WTC11 (cell line): Measurements from ENCODE around the gene GAS2L3. TPM values are rescaled to one million over a fixed set of nuclear protein-coding genes. Genes with fewer than 3 reads are reported as not detected.

Source experiments
- ATAC-seq: fragments of 200-7000 bp; cut with Tn5 transposase; 2 replicates; pipeline ENCODE4 v1.10.0; 2021; ENCODE audit warnings: mild to moderate bottlenecking, moderate library complexity
- CTCF ChIA-PET: fragments of 300-600 bp; sonication (Branson Sonifier 250); formaldehyde crosslinking; loops from one replicate; lab custom pipeline; 2021; ENCODE audit warnings: antibody characterized with exemption; lab: Charles Lee
- POLR2A ChIA-PET: fragments of 350-600 bp; sonication (Branson Sonifier 250); formaldehyde crosslinking; loops from one replicate; lab custom pipeline; 2021; ENCODE audit warnings: antibody characterized with exemption; lab: Charles Lee
- DNase-seq: peaks from one replicate; pipeline ENCODE4 v3.0.0; 2021; ENCODE audit warnings: low spot score
- H3K27ac Mint-ChIP-seq: 2 replicates; pipeline ENCODE4 v1.8.0; 2021; ENCODE audit warnings: mixed read lengths
- H3K27me3 Mint-ChIP-seq: 2 replicates; pipeline ENCODE4 v1.8.0; 2021; ENCODE audit warnings: low read depth, mild to moderate bottlenecking, moderate library complexity, mixed read lengths
- H3K36me3 Mint-ChIP-seq: 2 replicates; pipeline ENCODE4 v1.8.0; 2021; ENCODE audit warnings: mixed read lengths
- H3K4me1 Mint-ChIP-seq: 2 replicates; pipeline ENCODE4 v1.8.0; 2022; ENCODE audit warnings: mixed read lengths
- H3K4me3 Mint-ChIP-seq: 2 replicates; pipeline ENCODE4 v1.8.0; 2021; ENCODE audit warnings: mild to moderate bottlenecking, moderate library complexity, mixed read lengths
- H3K9me3 Mint-ChIP-seq: 2 replicates; pipeline ENCODE4 v1.8.0; 2021; ENCODE audit warnings: mixed read lengths
- NR3C1 ChIP-seq: sonication (generic); formaldehyde crosslinking; conservative IDR thresholded peaks from 2 replicates; pipeline ENCODE4 v1.8.1; 2023; ENCODE audit warnings: low read depth, mild to moderate bottlenecking, missing genetic modification reagents
- OVOL2 ChIP-seq: fragments of 250-450 bp; sonication (Bioruptor Pico); IDR thresholded peaks from 2 replicates; pipeline ENCODE4 v1.9.0; 2021; ENCODE audit warnings: mild to moderate bottlenecking, borderline replicate concordance
- RELA ChIP-seq: sonication (generic); formaldehyde crosslinking; IDR thresholded peaks from 2 replicates; pipeline ENCODE4 v1.8.1; 2022; ENCODE audit warnings: missing genetic modification reagents, mild to moderate bottlenecking, borderline replicate concordance
- RORB ChIP-seq: fragments of 250-450 bp; sonication (Bioruptor Pico); IDR thresholded peaks from 2 replicates; pipeline ENCODE4 v1.9.0; 2021; ENCODE audit warnings: mild to moderate bottlenecking
- SMAD3 ChIP-seq: sonication (generic); formaldehyde crosslinking; IDR thresholded peaks from 2 replicates; pipeline ENCODE4 v1.8.0; 2022; ENCODE audit warnings: missing genetic modification reagents, mild to moderate bottlenecking, borderline replicate concordance
- SP1 ChIP-seq: sonication (generic); formaldehyde crosslinking; conservative IDR thresholded peaks from 2 replicates; pipeline ENCODE4 v1.8.1; 2022; ENCODE audit warnings: missing genetic modification reagents
- ZNF263 ChIP-seq: sonication (generic); formaldehyde crosslinking; IDR thresholded peaks from 2 replicates; pipeline ENCODE4 v1.8.1; 2022; ENCODE audit warnings: low read depth, mild to moderate bottlenecking, moderate library complexity, missing genetic modification reagents
- total RNA-seq: library from RNA; stranded (reverse); gene quantifications from 3 replicates; pipeline ENCODE4 v1.2.3, GENCODE V29; 2021
- TF ChIP-seq, protein P1 (sequence below): sonication (generic); formaldehyde crosslinking; IDR thresholded peaks from 2 replicates; pipeline ENCODE4 v1.8.1; 2022; ENCODE audit warnings: low read depth, missing genetic modification reagents, borderline replicate concordance
- TF ChIP-seq, protein P2 (sequence below): fragments of 250-450 bp; sonication (Bioruptor Pico); IDR thresholded peaks from 2 replicates; pipeline ENCODE4 v1.8.0; 2021; ENCODE audit warnings: mild to moderate bottlenecking
- TF ChIP-seq, protein P3 (sequence below): sonication (generic); formaldehyde crosslinking; IDR thresholded peaks from 2 replicates; pipeline ENCODE4 v1.8.1; 2023; ENCODE audit warnings: mild to moderate bottlenecking, missing genetic modification reagents, moderate library complexity
- TF ChIP-seq, protein P4 (sequence below): sonication (generic); formaldehyde crosslinking; IDR thresholded peaks from 2 replicates; pipeline ENCODE4 v1.8.0; 2022; ENCODE audit warnings: mild to moderate bottlenecking, missing genetic modification reagents
- TF ChIP-seq, protein P5 (sequence below): fragments of 200-600 bp; IDR thresholded peaks from 2 replicates; pipeline ENCODE4 v1.8.0; 2022; ENCODE audit warnings: antibody characterized with exemption
- TF ChIP-seq, protein P6 (sequence below): sonication (generic); formaldehyde crosslinking; IDR thresholded peaks from 2 replicates; pipeline ENCODE4 v1.8.0; 2023; ENCODE audit warnings: missing genetic modification reagents, mild to moderate bottlenecking, borderline replicate concordance
- TF ChIP-seq, protein P7 (sequence below): sonication (generic); formaldehyde crosslinking; conservative IDR thresholded peaks from 2 replicates; pipeline ENCODE4 v1.8.1; 2023; ENCODE audit warnings: mild to moderate bottlenecking, low read depth, missing genetic modification reagents, moderate library complexity

The GAS2L3 gene
- total RNA-seq, 1 experiment from 2014 or later: 14.8 TPM

DNA sequence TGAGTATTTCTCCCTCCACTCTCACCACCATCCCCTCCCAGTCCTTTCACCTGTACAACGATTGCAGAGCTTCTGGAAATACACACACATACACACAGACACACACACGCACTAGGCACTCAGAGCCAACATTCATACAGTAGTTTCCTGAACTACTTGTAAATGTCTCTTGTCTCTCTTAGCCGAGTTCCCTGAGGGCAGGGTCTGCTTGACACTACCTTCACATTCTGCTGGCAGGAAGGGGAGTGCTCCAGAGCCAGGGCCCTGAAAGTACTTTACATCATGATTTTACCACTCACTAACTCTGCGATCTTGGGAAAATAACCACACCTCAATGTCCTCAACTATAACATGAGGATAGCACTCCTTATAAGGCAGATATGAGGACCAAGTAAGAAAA lies 82.7 kb downstream of the GAS2L3 start (continued):
- TF ChIP-seq, protein P1, sequence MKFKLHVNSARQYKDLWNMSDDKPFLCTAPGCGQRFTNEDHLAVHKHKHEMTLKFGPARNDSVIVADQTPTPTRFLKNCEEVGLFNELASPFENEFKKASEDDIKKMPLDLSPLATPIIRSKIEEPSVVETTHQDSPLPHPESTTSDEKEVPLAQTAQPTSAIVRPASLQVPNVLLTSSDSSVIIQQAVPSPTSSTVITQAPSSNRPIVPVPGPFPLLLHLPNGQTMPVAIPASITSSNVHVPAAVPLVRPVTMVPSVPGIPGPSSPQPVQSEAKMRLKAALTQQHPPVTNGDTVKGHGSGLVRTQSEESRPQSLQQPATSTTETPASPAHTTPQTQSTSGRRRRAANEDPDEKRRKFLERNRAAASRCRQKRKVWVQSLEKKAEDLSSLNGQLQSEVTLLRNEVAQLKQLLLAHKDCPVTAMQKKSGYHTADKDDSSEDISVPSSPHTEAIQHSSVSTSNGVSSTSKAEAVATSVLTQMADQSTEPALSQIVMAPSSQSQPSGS (CRISPR knock-in tag): no peak
- TF ChIP-seq, protein P2, sequence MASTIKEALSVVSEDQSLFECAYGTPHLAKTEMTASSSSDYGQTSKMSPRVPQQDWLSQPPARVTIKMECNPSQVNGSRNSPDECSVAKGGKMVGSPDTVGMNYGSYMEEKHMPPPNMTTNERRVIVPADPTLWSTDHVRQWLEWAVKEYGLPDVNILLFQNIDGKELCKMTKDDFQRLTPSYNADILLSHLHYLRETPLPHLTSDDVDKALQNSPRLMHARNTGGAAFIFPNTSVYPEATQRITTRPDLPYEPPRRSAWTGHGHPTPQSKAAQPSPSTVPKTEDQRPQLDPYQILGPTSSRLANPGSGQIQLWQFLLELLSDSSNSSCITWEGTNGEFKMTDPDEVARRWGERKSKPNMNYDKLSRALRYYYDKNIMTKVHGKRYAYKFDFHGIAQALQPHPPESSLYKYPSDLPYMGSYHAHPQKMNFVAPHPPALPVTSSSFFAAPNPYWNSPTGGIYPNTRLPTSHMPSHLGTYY (CRISPR knock-in tag): no peak
- TF ChIP-seq, protein P3, sequence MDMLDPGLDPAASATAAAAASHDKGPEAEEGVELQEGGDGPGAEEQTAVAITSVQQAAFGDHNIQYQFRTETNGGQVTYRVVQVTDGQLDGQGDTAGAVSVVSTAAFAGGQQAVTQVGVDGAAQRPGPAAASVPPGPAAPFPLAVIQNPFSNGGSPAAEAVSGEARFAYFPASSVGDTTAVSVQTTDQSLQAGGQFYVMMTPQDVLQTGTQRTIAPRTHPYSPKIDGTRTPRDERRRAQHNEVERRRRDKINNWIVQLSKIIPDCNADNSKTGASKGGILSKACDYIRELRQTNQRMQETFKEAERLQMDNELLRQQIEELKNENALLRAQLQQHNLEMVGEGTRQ (CRISPR knock-in tag): no peak
- no peak for TF ChIP-seq SP1
- TF ChIP-seq, protein P4, sequence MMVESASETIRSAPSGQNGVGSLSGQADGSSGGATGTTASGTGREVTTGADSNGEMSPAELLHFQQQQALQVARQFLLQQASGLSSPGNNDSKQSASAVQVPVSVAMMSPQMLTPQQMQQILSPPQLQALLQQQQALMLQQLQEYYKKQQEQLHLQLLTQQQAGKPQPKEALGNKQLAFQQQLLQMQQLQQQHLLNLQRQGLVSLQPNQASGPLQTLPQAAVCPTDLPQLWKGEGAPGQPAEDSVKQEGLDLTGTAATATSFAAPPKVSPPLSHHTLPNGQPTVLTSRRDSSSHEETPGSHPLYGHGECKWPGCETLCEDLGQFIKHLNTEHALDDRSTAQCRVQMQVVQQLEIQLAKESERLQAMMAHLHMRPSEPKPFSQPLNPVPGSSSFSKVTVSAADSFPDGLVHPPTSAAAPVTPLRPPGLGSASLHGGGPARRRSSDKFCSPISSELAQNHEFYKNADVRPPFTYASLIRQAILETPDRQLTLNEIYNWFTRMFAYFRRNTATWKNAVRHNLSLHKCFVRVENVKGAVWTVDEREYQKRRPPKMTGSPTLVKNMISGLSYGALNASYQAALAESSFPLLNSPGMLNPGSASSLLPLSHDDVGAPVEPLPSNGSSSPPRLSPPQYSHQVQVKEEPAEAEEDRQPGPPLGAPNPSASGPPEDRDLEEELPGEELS (CRISPR knock-in tag): no peak
- TF ChIP-seq, all 79 proteins: peak for 0

DNA sequence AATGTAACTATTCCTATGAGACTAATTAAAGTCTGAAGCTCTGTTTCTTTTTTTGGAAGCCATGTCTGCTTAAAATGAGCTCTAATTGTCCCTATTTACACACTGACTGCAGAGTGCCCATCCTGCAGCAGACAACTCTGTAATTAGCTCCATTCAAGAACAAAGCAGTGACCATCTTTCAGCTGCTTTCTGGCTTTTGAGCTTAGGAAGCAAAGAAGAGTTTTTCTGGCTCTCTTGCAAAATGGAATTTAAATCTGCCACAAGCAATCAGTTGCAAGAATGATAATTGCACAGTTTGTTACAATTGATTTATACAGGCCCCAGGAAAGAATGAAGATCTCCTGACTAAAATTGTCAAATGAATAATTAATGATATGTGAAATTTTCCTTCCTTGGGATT lies 83.4 kb downstream of the GAS2L3 start:
- ATAC-seq: no peak
- Mint-ChIP-seq H3K4me3 (no peak overlapping the region), H3K27ac (no peak overlapping the region)
- CTCF ChIA-PET: interaction anchor here (0.5 to 1.4 kb wide), 3 partner anchors 12 to 306 kb away, joined by 6 to 9 read pairs (median 9); no protein-coding TSS in a partner anchor
- TF ChIP-seq OVOL2 (CRISPR knock-in tag): no peak
- no peak for TF ChIP-seq RELA
- TF ChIP-seq, protein P5, sequence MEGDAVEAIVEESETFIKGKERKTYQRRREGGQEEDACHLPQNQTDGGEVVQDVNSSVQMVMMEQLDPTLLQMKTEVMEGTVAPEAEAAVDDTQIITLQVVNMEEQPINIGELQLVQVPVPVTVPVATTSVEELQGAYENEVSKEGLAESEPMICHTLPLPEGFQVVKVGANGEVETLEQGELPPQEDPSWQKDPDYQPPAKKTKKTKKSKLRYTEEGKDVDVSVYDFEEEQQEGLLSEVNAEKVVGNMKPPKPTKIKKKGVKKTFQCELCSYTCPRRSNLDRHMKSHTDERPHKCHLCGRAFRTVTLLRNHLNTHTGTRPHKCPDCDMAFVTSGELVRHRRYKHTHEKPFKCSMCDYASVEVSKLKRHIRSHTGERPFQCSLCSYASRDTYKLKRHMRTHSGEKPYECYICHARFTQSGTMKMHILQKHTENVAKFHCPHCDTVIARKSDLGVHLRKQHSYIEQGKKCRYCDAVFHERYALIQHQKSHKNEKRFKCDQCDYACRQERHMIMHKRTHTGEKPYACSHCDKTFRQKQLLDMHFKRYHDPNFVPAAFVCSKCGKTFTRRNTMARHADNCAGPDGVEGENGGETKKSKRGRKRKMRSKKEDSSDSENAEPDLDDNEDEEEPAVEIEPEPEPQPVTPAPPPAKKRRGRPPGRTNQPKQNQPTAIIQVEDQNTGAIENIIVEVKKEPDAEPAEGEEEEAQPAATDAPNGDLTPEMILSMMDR: no peak
- TF ChIP-seq, protein P6, sequence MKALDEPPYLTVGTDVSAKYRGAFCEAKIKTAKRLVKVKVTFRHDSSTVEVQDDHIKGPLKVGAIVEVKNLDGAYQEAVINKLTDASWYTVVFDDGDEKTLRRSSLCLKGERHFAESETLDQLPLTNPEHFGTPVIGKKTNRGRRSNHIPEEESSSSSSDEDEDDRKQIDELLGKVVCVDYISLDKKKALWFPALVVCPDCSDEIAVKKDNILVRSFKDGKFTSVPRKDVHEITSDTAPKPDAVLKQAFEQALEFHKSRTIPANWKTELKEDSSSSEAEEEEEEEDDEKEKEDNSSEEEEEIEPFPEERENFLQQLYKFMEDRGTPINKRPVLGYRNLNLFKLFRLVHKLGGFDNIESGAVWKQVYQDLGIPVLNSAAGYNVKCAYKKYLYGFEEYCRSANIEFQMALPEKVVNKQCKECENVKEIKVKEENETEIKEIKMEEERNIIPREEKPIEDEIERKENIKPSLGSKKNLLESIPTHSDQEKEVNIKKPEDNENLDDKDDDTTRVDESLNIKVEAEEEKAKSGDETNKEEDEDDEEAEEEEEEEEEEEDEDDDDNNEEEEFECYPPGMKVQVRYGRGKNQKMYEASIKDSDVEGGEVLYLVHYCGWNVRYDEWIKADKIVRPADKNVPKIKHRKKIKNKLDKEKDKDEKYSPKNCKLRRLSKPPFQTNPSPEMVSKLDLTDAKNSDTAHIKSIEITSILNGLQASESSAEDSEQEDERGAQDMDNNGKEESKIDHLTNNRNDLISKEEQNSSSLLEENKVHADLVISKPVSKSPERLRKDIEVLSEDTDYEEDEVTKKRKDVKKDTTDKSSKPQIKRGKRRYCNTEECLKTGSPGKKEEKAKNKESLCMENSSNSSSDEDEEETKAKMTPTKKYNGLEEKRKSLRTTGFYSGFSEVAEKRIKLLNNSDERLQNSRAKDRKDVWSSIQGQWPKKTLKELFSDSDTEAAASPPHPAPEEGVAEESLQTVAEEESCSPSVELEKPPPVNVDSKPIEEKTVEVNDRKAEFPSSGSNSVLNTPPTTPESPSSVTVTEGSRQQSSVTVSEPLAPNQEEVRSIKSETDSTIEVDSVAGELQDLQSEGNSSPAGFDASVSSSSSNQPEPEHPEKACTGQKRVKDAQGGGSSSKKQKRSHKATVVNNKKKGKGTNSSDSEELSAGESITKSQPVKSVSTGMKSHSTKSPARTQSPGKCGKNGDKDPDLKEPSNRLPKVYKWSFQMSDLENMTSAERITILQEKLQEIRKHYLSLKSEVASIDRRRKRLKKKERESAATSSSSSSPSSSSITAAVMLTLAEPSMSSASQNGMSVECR (CRISPR knock-in tag): no peak
- TF ChIP-seq, protein P7, sequence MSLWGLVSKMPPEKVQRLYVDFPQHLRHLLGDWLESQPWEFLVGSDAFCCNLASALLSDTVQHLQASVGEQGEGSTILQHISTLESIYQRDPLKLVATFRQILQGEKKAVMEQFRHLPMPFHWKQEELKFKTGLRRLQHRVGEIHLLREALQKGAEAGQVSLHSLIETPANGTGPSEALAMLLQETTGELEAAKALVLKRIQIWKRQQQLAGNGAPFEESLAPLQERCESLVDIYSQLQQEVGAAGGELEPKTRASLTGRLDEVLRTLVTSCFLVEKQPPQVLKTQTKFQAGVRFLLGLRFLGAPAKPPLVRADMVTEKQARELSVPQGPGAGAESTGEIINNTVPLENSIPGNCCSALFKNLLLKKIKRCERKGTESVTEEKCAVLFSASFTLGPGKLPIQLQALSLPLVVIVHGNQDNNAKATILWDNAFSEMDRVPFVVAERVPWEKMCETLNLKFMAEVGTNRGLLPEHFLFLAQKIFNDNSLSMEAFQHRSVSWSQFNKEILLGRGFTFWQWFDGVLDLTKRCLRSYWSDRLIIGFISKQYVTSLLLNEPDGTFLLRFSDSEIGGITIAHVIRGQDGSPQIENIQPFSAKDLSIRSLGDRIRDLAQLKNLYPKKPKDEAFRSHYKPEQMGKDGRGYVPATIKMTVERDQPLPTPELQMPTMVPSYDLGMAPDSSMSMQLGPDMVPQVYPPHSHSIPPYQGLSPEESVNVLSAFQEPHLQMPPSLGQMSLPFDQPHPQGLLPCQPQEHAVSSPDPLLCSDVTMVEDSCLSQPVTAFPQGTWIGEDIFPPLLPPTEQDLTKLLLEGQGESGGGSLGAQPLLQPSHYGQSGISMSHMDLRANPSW (CRISPR knock-in tag): no peak
- TF ChIP-seq ZNF263 (CRISPR knock-in tag): no peak
- no peak for TF ChIP-seq SMAD3 (CRISPR knock-in tag)
- no peak for TF ChIP-seq NR3C1 (CRISPR knock-in tag)
- no peak for TF ChIP-seq RORB (CRISPR knock-in tag)
- TF ChIP-seq, all 79 proteins: peak for 0
- POLR2A ChIA-PET: no interaction called here
- no peaks in the 10 kb centered on the region; the same call in 1 of the 2 replicates for H3K36me3 Mint-ChIP-seq
- peaks cover 12% of the 10 kb centered on the region for H3K27me3 Mint-ChIP-seq
- H3K9me3 Mint-ChIP-seq: peaks cover 8% of the 10 kb centered on the region
- DNase-seq: no peak
- H3K4me1 Mint-ChIP-seq: peaks cover 12% of the 10 kb centered on the region
